GM20000 (cell line): ENCODE data around the gene ZNF664.

Experiments used
- DNase-seq: peaks from one replicate; pipeline ENCODE4 v3.0.0; 2012; ENCODE audit warnings: low spot score
- TF ChIP-seq, protein P1 (sequence below): IDR thresholded peaks from 2 replicates; pipeline ENCODE4 v1.5.1; 2012; ENCODE audit warnings: mild to moderate bottlenecking, control low read depth; ENCODE audit errors: extremely low read depth, missing control alignments

The ZNF664 gene

GRCh38 chr12:124039276-124039675, 66.3 kb downstream of the ZNF664 start:
- TF ChIP-seq, protein P1, sequence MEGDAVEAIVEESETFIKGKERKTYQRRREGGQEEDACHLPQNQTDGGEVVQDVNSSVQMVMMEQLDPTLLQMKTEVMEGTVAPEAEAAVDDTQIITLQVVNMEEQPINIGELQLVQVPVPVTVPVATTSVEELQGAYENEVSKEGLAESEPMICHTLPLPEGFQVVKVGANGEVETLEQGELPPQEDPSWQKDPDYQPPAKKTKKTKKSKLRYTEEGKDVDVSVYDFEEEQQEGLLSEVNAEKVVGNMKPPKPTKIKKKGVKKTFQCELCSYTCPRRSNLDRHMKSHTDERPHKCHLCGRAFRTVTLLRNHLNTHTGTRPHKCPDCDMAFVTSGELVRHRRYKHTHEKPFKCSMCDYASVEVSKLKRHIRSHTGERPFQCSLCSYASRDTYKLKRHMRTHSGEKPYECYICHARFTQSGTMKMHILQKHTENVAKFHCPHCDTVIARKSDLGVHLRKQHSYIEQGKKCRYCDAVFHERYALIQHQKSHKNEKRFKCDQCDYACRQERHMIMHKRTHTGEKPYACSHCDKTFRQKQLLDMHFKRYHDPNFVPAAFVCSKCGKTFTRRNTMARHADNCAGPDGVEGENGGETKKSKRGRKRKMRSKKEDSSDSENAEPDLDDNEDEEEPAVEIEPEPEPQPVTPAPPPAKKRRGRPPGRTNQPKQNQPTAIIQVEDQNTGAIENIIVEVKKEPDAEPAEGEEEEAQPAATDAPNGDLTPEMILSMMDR: no peak
- no peak for DNase-seq

DNA sequence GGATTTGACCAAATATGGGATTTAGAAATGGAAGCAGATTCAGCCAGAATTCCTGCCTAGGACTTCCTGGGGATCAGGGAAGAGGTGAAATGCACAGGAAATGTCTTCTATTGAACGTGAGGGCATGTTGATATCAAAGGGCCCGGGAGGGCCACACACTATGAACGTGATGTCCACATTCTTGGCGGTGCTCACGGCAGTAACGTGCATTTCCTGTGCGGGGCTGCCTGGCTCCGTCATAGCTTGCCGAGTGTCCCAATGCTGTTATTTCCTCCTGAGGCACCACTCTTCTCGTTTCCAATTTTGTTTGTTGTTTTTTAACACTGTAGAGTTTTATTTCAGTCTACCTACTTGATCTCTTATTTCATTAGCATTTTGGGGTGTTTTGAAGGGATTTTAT, 67.3 kb downstream of the ZNF664 start:
- no peak for DNase-seq
- TF ChIP-seq, protein P1: no peak

- no peak for DNase-seq
- TF ChIP-seq, protein P1: no peak
Measured at GRCh38 chr12:124040737-124041136, 67.7 kb downstream of the ZNF664 start.

- TF ChIP-seq, protein P1: no peak
- no peak for DNase-seq
Measured at GRCh38 chr12:124041907-124042306, 68.9 kb downstream of the ZNF664 start.

DNA sequence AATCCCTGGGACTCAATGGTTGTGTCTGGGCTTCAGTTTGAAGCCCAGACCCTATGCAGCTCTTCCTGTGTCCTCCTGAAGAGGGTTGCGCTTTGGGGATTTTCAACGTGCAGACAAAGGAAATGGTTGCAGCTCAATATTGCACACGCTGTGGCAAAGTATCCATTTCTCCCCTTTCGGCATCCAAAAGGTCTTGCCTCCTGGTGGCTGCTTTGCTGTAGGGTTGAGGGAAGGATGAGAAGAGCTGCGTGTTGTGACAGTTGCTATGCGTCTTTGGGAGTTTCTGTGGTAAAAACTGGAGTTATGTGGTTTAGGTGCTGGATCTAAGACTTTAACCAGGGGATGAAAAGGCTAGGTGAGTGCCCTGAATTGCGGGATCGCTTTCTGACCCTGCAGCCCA, 71.0 kb downstream of the ZNF664 start:
- TF ChIP-seq, protein P1: no peak
- no peak for DNase-seq

GRCh38 chr12:124044809-124045321, 71.8 kb downstream of the ZNF664 start:
- TF ChIP-seq, protein P1: no peak
- DNase-seq: no peak

DNA sequence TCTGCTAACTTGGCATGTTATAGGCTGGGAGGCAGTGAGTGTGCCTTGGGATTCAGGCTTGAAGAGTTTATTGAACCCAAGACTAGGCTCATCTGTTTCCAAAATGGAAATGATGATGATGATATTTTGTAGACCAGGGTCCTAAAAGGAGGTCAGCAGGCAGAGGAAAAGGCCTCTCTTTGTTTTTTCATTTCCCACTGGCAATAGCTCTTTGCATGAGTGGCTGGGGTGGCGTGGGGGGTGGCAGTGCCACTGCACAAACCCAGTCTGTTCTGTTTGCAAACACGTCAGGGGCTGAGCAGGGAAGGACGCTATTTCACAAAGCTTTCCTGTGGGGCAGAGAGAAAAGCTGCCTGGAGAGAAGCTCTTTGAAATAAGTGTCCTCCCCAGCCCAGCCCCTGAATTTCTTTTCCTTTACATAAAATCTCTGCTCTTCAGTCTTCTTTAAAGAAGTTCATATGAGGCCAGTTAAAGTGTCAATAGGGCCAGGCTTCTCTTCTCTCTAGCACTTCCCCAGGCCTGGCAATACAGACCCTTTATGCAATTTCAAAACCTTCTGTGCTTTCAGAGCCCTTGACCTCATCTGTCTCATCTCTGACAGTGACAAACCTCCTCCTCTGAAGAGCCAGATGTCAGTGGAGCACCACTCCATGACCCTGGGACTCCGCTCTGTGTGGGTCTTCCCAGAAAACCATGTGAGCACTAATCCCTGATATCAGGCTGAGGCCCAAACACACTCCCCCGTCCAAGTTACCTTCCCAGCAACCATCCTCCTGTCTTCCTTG, 72.8 kb downstream of the ZNF664 start:
- no peak for DNase-seq
- TF ChIP-seq, protein P1: no peak
